Erythroblast (primary cell): ENCODE measurements around the gene ELFN2.

ENCODE experiments used
- GATA1 ChIP-seq: IDR thresholded peaks from 2 replicates; pipeline ENCODE4 v1.6.1; 2011; ENCODE audit warnings: low read depth, mild to moderate bottlenecking, control low read depth, low read length, moderate library complexity
- POLR2A ChIP-seq: IDR thresholded peaks from 2 replicates; pipeline ENCODE4 v1.6.1; 2011; ENCODE audit warnings: mild to moderate bottlenecking, low read length

DNA sequence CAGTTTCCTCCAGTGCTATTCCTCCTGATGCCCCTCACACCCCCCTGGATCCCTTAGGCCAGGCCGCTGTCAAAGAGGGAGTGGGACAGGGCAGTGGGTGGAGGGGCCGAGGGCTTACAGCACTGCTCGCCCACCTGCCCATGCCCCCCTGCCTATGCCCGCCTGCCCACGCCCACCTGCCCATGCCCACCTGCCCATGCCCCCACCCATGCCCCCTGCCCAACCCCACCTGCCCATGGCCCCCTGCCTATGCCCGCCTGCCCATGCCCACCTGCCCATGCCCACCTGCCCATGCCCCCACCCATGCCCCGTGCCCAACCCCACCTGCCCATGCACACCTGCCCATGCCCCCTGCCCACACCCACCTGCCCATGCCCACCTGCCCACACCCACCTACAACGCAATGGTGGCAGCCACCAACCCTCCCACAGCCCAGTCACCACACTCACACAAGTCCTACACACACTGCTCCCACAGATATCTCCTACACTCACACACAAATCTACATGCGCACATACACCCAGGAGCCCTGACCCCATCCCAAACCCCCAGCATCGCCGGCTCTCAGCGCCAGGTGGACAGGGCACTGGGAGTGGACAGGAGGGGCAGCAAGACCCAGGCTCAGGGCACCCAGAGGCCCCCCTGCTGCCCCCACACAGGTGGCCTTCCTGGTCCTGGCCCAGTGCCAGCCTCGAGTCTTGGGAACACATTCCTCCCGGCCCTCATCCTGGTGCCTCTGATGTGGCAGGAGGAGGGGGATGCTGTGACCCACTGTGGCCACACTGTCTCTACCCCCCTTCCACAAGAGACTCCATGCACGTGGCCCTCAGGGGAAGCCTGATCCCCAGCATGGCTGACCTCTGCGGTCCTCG is 83.2 kb downstream of the ELFN2 start:
- no peak for TF ChIP-seq POLR2A
- no peak for TF ChIP-seq GATA1
